ENCODE results near the gene AKAP1.

Gene AKAP1

DNA sequence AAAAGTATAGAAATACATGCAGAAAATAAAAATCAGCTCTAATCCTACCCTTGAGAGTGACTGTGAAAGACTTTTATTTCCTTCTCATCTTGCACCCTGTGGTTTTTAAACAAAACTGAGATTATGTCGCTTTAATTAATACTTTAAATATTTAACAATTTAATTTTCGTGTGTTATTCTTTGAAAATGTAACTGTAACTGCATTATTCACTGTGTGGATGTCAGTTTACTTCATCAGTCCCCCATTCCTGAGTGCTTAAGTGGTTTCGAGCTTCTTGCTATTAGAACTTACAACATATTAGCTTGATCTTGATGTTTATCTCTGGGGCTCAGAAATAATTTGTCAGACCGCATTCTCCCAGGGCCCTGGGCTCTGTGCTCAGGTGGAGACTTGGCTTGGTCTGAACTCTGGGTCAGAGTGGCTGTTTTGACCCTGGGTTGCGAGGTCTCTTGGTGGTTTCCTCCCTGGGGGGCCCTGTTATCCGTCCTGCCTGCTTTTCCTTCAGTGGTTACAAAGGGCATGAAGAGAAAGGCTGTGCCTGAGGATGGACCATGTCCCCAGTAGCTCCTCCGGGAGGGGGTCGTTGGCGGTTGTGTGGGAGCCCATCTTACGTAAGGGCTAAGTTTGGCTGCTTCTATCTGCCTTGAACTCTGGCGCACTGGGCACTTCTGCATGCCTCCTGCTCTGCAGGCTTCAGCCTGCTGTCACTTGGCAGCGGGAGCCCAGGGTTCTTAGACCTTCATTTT lies 25.7 kb downstream of the AKAP1 start:
- Histone ChIP-seq H3K27me3 (no peaks in the 10 kb centered on the region), H3K9me3 (no peaks in the 10 kb centered on the region), H3K27ac (peak overlapping the region; percentile 81 to 90), H3K4me1 (peaks cover 0 to 69% (median 53%) of the 10 kb centered on the region in 4 donors), H3K36me3 (peaks cover 38 to 69% (median 41%) of the 10 kb centered on the region in 3 donors), H3K4me3 (no peak overlapping the region)
- no peak for TF ChIP-seq CTCF (IDR thresholded peaks at IDR 0.05)
- no peak for DNase-seq
- intact Hi-C loops (cut with DNase I; ENCODE audit: low total_unique reads) = loop anchor here (10.0 kb wide), 1 partner anchor 276 kb away; the partner anchor contains the start of genes C17orf67 and DGKE

DNA sequence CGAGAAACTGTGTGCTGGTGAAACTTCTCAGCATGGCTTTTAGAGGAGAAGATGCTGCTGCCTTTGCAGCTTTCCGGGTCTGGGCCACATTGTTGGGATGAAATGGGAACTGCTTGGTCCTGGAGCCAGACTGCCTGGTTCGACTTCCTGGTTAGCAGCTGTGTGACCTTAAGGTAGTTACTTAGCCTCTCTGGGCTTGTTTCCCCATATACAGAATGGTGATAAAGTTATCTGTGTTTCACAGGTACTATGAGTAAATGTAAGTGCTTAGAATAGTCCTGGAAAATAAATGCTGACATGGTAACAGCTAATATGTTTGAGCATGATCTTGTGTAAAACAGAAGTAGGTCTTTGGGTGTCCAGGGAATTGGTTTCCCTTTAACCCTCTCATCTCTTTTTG lies 26.3 kb downstream of the AKAP1 start:
- no peak for DNase-seq
- Histone ChIP-seq H3K9me3 (no peaks in the 10 kb centered on the region), H3K4me3 (no peak overlapping the region), H3K27me3 (no peaks in the 10 kb centered on the region), H3K4me1 (peaks cover 0 to 64% (median 50%) of the 10 kb centered on the region in 4 donors), H3K27ac (peak overlapping the region; percentile 81 to 90), H3K36me3 (peaks cover 45 to 69% (median 46%) of the 10 kb centered on the region in 3 donors)
- TF ChIP-seq CTCF (IDR thresholded peaks at IDR 0.05) = no peak
- intact Hi-C loops (cut with DNase I; ENCODE audit: low total_unique reads) = loop anchor here (10.0 kb wide), 1 partner anchor 277 kb away; the partner anchor contains the start of genes C17orf67 and DGKE

GRCh38 chr17:57113011-57113410 lies 28.0 kb downstream of the AKAP1 start:
- Histone ChIP-seq H3K36me3 (peaks cover 57 to 75% (median 61%) of the 10 kb centered on the region in 3 donors), H3K27me3 (no peaks in the 10 kb centered on the region), H3K9me3 (no peaks in the 10 kb centered on the region), H3K4me3 (no peak overlapping the region), H3K27ac (no peak overlapping the region), H3K4me1 (peaks cover 0 to 48% (median 39%) of the 10 kb centered on the region in 4 donors)
- no peak for TF ChIP-seq CTCF (IDR thresholded peaks at IDR 0.05)
- DNase-seq = no peak
- intact Hi-C loops (cut with DNase I; ENCODE audit: low total_unique reads) = loop anchor here (10.0 kb wide), 1 partner anchor 278 kb away; the partner anchor contains the start of genes C17orf67 and DGKE

GRCh38 chr17:57113656-57114055 lies 28.6 kb downstream of the AKAP1 start:
- H3K36me3 ChIP-seq = peaks cover 62 to 81% (median 67%) of the 10 kb centered on the region in 3 donors
- peak overlapping the region; percentile 20 to 32 for H3K27ac ChIP-seq
- no peak for DNase-seq
- no peaks in the 10 kb centered on the region for H3K9me3 ChIP-seq
- no peak overlapping the region for H3K4me3 ChIP-seq
- H3K4me1 ChIP-seq = peaks cover 0 to 42% (median 33%) of the 10 kb centered on the region in 4 donors
- intact Hi-C loops (cut with DNase I; ENCODE audit: low total_unique reads) = loop anchor here (2.0 to 10.0 kb wide), 2 partner anchors 109 to 279 kb away; partner anchors contain the start of genes C17orf67 and DGKE
- TF ChIP-seq CTCF (IDR thresholded peaks at IDR 0.05) = no peak
- no peaks in the 10 kb centered on the region for H3K27me3 ChIP-seq

DNA sequence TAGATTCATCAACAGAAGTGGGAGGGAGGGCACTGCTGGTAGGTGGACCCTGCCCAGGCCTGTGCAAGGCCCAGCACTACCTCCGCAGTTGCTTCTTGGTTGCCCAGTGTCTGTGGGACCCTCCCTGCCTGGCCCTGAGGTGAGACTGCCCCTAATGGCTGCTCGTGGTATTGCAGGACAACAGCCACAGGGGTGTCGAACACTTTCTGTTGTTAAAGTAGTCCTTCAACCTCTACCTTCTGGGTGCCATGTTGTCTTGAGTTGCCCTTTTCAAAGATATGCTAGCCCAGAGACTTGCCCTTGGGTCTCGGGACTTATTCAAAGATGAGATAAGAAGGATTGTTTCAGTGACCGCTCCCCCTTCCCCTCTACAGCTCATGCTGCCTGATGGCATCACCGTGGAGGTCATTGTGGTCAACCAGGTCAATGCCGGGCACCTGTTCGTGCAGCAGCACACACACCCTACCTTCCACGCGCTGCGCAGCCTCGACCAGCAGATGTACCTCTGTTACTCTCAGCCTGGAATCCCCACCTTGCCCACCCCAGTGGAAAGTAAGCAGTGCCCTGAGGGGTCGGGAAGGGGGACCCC lies 29.1 kb downstream of the AKAP1 start:
- Histone ChIP-seq H3K9me3 (no peaks in the 10 kb centered on the region), H3K4me3 (no peak overlapping the region), H3K27me3 (no peaks in the 10 kb centered on the region), H3K4me1 (peaks cover 0 to 36% (median 28%) of the 10 kb centered on the region in 4 donors), H3K27ac (peak overlapping the region; percentile 20 to 32), H3K36me3 (peaks cover 67 to 86% (median 72%) of the 10 kb centered on the region in 3 donors)
- DNase-seq = peak in 1 of 2 donors; percentile 39
- intact Hi-C loops (cut with DNase I; ENCODE audit: low total_unique reads) = loop anchor here (2.0 to 10.0 kb wide), 2 partner anchors 109 to 279 kb away; partner anchors contain the start of genes C17orf67 and DGKE
- peak; percentile 69 to 81 for TF ChIP-seq CTCF (IDR thresholded peaks at IDR 0.05)
